HepG2 (cell line): ENCODE measurements around the gene IDUA. TPM values are rescaled to one million over a fixed set of nuclear protein-coding genes. Genes with fewer than 3 reads are reported as not detected.
A peak's percentile ranks its signal among the peaks of the same experiment; 100 is the strongest.

ENCODE experiments used
- FOXK1 ChIP-seq: sonication (generic); formaldehyde crosslinking; IDR thresholded peaks from 2 replicates; pipeline ENCODE4 v1.4.0; 2020; ENCODE audit warnings: low read depth, missing genetic modification reagents, borderline replicate concordance
- HNRNPUL1 ChIP-seq: fragments of 200-400 bp; formaldehyde crosslinking; IDR thresholded peaks from 2 replicates; pipeline ENCODE4 v1.6.1; 2017; ENCODE audit warnings: low read depth, mild to moderate bottlenecking, low read length, moderate library complexity
- MAFG ChIP-seq: sonication (generic); formaldehyde crosslinking; IDR thresholded peaks from 2 replicates; pipeline ENCODE4 v1.5.1; 2020; ENCODE audit warnings: mild to moderate bottlenecking, missing genetic modification reagents
- MYC ChIP-seq: sonication (generic); formaldehyde crosslinking; IDR thresholded peaks from 2 replicates; pipeline ENCODE4 v1.9.0; 2021; ENCODE audit warnings: missing genetic modification reagents, borderline replicate concordance
- NKX3-1 ChIP-seq: sonication (generic); formaldehyde crosslinking; IDR thresholded peaks from 2 replicates; pipeline ENCODE4 v1.5.0; 2020; ENCODE audit warnings: missing genetic modification reagents
- ONECUT2 ChIP-seq: sonication (generic); formaldehyde crosslinking; IDR thresholded peaks from 2 replicates; pipeline ENCODE4 v1.4.0; 2020; ENCODE audit warnings: missing genetic modification reagents
- RFX5 ChIP-seq: IDR thresholded peaks from 2 replicates; pipeline ENCODE4 v1.6.1; 2011; ENCODE audit warnings: low read depth, low read length, improper control_type of control experiment
- SMAD9 ChIP-seq: sonication (generic); formaldehyde crosslinking; IDR thresholded peaks from 2 replicates; pipeline ENCODE4 v1.5.1; 2020; ENCODE audit warnings: mild to moderate bottlenecking, missing genetic modification reagents
- ZEB1 ChIP-seq: IDR thresholded peaks from 2 replicates; pipeline ENCODE4 v1.6.1; 2012; ENCODE audit warnings: mild to moderate bottlenecking, low read depth, inconsistent platforms; ENCODE audit not compliant: insufficient replicate concordance
- ZNF24 ChIP-seq: fragments of 450-650 bp; IDR thresholded peaks from 2 replicates; pipeline ENCODE4 v1.6.1; 2017; ENCODE audit warnings: antibody characterized with exemption, mild to moderate bottlenecking
- ZNF263 ChIP-seq: sonication (generic); formaldehyde crosslinking; IDR thresholded peaks from 2 replicates; pipeline ENCODE4 v1.4.0; 2020; ENCODE audit warnings: missing genetic modification reagents
- ZNF607 ChIP-seq: sonication (generic); formaldehyde crosslinking; IDR thresholded peaks from 2 replicates; pipeline ENCODE4 v1.5.1; 2020; ENCODE audit warnings: missing genetic modification reagents, mild to moderate bottlenecking, borderline replicate concordance
- ZSCAN21 ChIP-seq: sonication (generic); formaldehyde crosslinking; IDR thresholded peaks from 2 replicates; pipeline ENCODE4 v1.8.0; 2022; ENCODE audit warnings: mild to moderate bottlenecking, missing genetic modification reagents, moderate library complexity, borderline replicate concordance
- polyA plus RNA-seq, 8 experiments: library from polyadenylated mRNA; depleted of rRNA in 3 of 8; stranded (reverse) in 7 of 8; unstranded in 1 of 8; fragments of >200 nt; fragmentation: Illumina TruSeq in 4 of 8; extraction: Trizol in 4 of 8; gene quantifications; 2 replicates each; pipeline versions ENCODE4 v1.2.1 to v1.2.3, GENCODE V29; 2011 to 2016; ENCODE audit warnings: low read depth in 4 of 8, missing spikeins in 1 of 8, mixed read lengths in 1 of 8; ENCODE audit not compliant: insufficient read depth in 1 of 8
- total RNA-seq, 5 experiments: library from RNA; depleted of rRNA; stranded (reverse); fragments of >200 nt; fragmentation: Illumina TruSeq; extraction: Trizol; gene quantifications; 2 replicates each; pipeline ENCODE4 v1.2.3, GENCODE V29; 2016; ENCODE audit warnings: low read depth in 1 of 5
- TF ChIP-seq, protein P1 (sequence below): sonication (generic); formaldehyde crosslinking; IDR thresholded peaks from 2 replicates; pipeline ENCODE4 v1.5.0; 2020; ENCODE audit warnings: mild to moderate bottlenecking, missing genetic modification reagents, moderate library complexity
- TF ChIP-seq, protein P2 (sequence below): fragments of 450-650 bp; IDR thresholded peaks from 2 replicates; pipeline ENCODE4 v1.6.1; 2016
- TF ChIP-seq, protein P3 (sequence below): sonication (generic); IDR thresholded peaks from 2 replicates; pipeline ENCODE4 v1.6.1; 2016; ENCODE audit warnings: low read depth, borderline replicate concordance
- TF ChIP-seq, protein P4 (sequence below): sonication (generic); formaldehyde crosslinking; IDR thresholded peaks from 2 replicates; pipeline ENCODE4 v1.4.0; 2020; ENCODE audit warnings: mild to moderate bottlenecking, missing genetic modification reagents

The IDUA gene
- total and polyA plus RNA-seq, 2 of the 13 experiments (the other 11 are each of a cell fraction or from before 2014, with no cell fraction given), result 0.77 to 1.0 TPM

DNA sequence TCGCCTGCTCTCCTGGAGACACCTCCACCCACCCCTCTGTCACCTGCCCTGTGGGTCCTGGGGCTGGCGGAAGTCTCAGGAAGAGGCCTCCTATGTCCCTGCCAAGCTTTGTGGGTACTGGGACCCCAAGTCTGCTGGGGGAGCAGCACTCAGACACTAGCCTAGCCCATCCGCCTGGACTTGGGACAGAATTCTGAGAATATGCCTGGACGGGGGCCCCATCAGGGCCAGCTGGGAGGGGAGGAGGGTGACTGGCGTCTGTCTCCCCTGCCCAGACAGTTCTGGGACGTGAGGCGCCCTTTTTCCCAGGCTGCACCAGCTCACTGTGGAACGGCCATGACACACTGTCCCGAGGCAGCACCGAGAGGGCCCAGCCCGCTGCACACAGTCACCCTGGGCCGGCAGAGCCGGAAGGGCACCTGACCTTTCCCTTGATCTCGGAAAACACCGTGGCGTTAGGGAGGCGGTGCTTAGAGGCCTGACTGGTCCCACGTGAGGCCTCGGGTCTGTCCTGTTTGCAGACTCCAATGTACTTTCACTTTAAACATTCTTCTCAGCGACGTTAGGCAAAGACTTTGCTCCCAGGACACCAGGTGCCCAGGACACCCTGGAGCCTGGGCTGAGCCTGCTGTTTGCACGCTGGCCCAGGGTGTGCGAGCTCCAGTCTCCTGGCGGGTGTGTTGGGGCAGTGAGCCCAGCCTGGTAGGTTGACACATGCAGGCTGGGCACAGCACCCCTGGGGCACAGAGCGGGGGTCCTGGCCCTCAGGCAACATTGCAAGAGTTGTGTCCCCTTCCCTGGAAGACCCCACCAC is 5.7 kb downstream of the IDUA start (continued):
- TF ChIP-seq, protein P1, sequence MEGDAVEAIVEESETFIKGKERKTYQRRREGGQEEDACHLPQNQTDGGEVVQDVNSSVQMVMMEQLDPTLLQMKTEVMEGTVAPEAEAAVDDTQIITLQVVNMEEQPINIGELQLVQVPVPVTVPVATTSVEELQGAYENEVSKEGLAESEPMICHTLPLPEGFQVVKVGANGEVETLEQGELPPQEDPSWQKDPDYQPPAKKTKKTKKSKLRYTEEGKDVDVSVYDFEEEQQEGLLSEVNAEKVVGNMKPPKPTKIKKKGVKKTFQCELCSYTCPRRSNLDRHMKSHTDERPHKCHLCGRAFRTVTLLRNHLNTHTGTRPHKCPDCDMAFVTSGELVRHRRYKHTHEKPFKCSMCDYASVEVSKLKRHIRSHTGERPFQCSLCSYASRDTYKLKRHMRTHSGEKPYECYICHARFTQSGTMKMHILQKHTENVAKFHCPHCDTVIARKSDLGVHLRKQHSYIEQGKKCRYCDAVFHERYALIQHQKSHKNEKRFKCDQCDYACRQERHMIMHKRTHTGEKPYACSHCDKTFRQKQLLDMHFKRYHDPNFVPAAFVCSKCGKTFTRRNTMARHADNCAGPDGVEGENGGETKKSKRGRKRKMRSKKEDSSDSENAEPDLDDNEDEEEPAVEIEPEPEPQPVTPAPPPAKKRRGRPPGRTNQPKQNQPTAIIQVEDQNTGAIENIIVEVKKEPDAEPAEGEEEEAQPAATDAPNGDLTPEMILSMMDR (CRISPR knock-in tag), result peak; percentile 31; the same call in 1 of the 2 replicates
- TF ChIP-seq SMAD9 (peak; percentile 61; the same call in 1 of the 2 replicates), ZNF607 (CRISPR knock-in tag) (peak; percentile 86), FOXK1 (CRISPR knock-in tag) (peak; percentile 89; the same call in 1 of the 2 replicates), MAFG (CRISPR knock-in tag) (no peak), ZEB1 (no peak), ZSCAN21 (CRISPR knock-in tag) (no peak), HNRNPUL1 (no peak), RFX5 (no peak), MYC (peak; percentile 64; the same call in 1 of the 2 replicates), ZNF263 (no peak; the same call in 1 of the 2 replicates), ZNF24 (no peak), ONECUT2 (CRISPR knock-in tag) (no peak), NKX3-1 (CRISPR knock-in tag) (no peak)
- TF ChIP-seq, protein P2, sequence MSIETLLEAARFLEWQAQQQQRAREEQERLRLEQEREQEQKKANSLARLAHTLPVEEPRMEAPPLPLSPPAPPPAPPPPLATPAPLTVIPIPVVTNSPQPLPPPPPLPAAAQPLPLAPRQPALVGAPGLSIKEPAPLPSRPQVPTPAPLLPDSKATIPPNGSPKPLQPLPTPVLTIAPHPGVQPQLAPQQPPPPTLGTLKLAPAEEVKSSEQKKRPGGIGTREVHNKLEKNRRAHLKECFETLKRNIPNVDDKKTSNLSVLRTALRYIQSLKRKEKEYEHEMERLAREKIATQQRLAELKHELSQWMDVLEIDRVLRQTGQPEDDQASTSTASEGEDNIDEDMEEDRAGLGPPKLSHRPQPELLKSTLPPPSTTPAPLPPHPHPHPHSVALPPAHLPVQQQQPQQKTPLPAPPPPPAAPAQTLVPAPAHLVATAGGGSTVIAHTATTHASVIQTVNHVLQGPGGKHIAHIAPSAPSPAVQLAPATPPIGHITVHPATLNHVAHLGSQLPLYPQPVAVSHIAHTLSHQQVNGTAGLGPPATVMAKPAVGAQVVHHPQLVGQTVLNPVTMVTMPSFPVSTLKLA, result peak; percentile 85
- TF ChIP-seq, protein P3, sequence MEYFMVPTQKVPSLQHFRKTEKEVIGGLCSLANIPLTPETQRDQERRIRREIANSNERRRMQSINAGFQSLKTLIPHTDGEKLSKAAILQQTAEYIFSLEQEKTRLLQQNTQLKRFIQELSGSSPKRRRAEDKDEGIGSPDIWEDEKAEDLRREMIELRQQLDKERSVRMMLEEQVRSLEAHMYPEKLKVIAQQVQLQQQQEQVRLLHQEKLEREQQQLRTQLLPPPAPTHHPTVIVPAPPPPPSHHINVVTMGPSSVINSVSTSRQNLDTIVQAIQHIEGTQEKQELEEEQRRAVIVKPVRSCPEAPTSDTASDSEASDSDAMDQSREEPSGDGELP, result peak; percentile 76; the same call in 1 of the 2 replicates
- TF ChIP-seq, protein P4, sequence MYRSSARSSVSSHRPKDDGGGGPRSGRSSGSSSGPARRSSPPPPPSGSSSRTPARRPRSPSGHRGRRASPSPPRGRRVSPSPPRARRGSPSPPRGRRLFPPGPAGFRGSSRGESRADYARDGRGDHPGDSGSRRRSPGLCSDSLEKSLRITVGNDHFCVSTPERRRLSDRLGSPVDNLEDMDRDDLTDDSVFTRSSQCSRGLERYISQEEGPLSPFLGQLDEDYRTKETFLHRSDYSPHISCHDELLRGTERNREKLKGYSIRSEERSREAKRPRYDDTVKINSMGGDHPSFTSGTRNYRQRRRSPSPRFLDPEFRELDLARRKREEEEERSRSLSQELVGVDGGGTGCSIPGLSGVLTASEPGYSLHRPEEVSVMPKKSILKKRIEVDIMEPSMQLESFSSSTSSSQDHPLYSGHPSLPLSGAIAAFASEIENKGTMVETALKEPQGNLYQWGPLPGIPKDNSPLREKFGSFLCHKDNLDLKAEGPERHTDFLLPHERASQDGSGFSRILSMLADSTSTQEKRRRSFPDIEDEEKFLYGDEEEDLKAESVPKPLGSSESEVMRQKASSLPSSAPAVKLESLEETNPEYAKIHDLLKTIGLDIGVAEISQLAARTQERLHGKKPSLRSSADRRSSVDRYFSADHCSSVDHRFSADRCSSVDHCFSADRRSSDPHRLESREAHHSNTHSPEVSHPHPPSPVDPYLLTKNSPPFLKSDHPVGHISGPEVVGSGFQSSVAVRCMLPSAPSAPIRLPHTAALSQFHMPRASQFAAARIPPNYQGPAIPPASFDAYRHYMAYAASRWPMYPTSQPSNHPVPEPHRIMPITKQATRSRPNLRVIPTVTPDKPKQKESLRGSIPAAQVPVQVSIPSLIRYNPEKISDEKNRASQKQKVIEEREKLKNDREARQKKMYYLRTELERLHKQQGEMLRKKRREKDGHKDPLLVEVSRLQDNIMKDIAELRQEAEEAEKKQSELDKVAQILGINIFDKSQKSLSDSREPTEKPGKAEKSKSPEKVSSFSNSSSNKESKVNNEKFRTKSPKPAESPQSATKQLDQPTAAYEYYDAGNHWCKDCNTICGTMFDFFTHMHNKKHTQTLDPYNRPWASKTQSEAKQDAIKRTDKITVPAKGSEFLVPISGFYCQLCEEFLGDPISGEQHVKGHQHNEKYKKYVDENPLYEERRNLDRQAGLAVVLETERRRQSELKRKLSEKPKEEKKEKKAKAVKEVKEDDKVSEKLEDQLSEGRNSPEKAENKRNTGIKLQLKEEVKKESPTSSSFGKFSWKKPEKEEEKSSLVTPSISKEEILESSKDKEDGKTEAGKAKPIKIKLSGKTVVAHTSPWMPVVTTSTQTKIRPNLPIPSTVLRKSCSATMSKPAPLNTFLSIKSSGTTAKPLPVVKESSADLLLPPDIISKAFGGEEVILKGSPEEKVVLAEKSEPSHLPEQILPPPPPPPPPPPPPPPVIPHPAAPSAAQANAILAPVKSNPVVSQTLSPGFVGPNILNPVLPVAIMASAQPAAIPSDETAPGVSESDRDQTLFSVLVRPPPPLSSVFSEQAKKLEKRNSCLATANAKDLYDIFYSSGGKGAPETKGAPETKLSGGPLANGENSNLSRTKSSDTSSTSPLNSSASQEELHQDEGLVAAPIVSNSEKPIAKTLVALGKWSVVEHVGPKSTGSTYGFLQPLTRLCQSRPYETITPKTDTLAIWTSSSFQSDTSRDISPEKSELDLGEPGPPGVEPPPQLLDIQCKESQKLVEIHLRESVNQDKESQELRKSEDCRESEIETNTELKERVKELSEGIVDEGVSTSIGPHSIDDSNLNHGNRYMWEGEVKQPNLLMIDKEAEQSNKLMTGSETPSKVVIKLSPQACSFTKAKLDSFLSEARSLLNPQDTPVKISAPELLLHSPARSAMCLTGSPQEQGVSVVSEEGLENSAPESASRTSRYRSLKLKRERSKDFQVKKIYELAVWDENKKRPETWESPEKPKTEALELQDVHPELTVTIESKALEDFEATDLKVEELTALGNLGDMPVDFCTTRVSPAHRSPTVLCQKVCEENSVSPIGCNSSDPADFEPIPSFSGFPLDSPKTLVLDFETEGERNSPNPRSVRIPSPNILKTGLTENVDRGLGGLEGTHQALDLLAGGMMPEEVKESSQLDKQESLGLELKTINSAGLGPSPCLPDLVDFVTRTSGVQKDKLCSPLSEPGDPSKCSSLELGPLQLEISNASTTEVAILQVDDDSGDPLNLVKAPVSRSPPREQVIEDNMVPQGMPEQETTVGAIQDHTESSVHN (CRISPR knock-in tag), result no peak; the same call in 1 of the 2 replicates
